ENCODE data around the gene NLRC3. TPM values are rescaled to one million over a fixed set of nuclear protein-coding genes. Genes with fewer than 3 reads are reported as not detected.

Gene NLRC3
- total RNA-seq, 2 experiments from 2014 or later, result 12.6 TPM

DNA sequence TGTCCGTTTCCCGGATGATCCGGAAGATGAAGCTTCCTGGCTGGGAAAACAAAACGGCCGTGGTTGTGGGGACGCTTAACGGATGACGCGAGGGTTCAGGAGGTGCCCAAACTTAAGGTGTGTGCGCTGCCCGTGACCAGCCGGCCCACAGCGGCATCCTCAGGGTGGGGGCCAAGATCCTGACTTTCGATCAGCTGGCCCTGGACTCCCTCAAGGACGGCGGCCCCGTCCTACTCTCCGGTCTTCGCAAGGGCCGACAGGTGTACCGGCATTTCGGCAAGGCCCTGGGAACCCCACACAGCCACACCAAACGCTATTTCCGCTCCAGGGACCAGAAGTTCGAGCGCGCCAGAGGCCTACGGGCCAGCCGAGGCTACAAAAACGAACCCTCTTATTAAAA, 80.8 kb downstream of the NLRC3 start:
- ChIA-PET CTCF (no interaction called here), POLR2A (no interaction called here)

GRCh38 chr16:3495176-3495575, 82.0 kb downstream of the NLRC3 start, which contains the start of gene C16orf90:
Gene C16orf90 (minus strand): TSS chr16:3495489. CDS start chr16:3495421, 68 bp downstream.
- POLR2A ChIA-PET, result no interaction called here

DNA sequence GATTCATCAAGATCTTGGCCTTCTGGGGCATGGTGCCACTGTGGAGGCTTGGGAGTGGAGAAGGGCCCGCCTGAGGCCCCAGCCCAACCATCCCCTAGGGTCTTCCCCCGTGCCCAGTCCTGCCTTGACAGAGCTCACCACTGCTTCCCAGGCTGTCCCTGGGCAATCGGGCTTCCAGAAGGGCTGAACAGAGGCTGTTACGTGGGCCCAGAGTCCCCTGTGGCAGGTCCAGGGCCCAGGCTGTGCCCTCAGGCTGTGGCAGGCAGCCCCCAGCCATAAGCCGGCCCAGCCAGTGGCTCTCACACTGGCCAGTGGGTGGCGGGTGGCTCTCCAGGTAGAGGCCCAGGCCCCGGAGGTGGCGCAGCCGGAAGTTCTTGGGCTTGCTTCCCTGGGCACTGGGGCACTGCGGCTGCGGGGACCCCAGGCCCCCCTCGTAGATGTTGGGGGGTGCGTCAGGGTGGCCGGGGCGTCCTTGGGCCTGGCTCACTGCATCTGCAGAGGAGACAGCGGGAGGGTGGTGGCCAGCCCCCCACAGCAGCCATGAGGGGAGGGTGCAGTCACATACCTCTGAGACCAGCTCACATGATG, 82.7 kb downstream of the NLRC3 start:
- ChIA-PET POLR2A (no interaction called here), CTCF (no interaction called here)

More at GRCh38 chr16:3495176-3495575, 82.0 kb downstream of the NLRC3 start, which contains the start of gene C16orf90:
- CTCF ChIA-PET, result no interaction called here

DNA sequence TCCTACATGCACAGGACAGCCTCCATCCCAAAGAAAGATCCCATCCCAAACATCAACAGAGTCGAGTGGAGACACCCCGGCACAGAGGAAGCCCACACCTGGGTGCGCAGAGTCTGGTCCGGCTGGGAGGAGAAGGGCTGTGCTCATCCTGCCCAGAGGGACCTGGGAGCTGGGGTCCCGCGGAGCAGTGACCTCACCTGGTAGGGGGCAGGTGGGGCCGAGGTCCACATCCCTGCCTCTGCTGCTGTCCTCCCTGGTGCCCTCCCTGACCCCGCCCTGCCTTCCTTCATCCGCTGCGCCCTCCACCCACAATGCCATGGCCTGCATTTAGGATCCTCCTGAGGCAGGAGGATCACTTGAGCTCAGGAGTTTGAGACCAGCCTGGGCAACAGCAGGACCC, 84.8 kb downstream of the NLRC3 start:
- ChIA-PET CTCF (no interaction called here), POLR2A (no interaction called here)

DNA sequence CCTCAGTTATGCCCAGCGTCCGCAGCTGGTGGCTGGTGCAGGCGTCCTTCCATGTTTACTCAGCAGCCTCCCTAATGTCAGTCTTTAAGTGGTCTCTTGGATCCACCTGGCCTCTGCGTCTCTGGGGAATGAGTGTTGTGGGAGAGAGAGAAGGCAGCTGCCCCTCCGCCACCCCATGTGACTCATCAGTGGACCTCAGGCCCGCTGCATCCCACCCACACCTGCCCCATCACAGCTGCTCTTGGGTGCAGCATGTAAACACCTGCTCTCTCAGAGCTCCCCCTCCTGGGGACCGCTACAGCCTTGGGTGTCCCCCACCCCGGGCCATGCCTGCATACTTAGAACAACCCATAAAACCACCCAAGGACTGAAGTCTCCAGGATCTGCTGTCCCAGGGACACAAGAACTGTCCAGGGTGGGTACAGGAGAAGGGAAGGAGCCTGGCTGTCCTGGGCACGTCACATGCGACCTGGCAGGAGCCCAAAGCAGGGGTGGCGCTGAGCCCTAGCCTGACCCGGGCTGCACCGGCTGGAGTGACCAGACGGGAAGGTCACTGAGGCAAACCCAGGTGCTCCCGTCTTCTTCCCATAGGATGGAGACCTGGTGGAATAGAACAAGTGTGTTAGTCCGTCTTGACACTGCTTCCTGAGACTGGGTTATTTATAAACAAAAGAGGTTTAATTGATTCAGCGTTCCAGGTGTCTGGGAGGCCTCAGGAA, 86.1 kb downstream of the NLRC3 start:
- POLR2A ChIA-PET, result interaction anchor here (0.6 kb wide), 1 partner anchor 517 kb away, joined by 7 read pairs; no protein-coding TSS in a partner anchor
- CTCF ChIA-PET, result interaction anchor here (0.6 kb wide), 1 partner anchor 165 kb away, joined by 5 read pairs; no protein-coding TSS in a partner anchor

Other genes with a start within 250 kb of the NLRC3 start
- not detected for gene OR2C1, start 221.5 kb downstream of the NLRC3 start, total RNA-seq
- 10 to 100 TPM; 11.8 to 13.1 TPM for gene ZSCAN32, start 176.4 kb downstream of the NLRC3 start, total RNA-seq
- gene ZNF174, start 176.2 kb downstream of the NLRC3 start, total RNA-seq, result 10 to 100 TPM; 10.1 to 10.8 TPM
- 1 to 10 TPM; 1.9 to 2.2 TPM for gene ZNF597, start 133.9 kb downstream of the NLRC3 start, total RNA-seq
- gene NAA60, start 133.7 kb downstream of the NLRC3 start, total RNA-seq, result 10 to 100 TPM; 34.4 to 36.5 TPM
- not detected for gene C16orf90, start 81.9 kb downstream of the NLRC3 start, total RNA-seq
- 10 to 100 TPM; 13.8 to 15.4 TPM for gene CLUAP1, start 76.4 kb downstream of the NLRC3 start, total RNA-seq
- gene SLX4, start 34.2 kb upstream of the NLRC3 start, total RNA-seq, result 10 to 100 TPM; 11.5 to 12.5 TPM
- 10 to 100 TPM in 1 of 2 experiments, 1 to 10 TPM in 1; 9.0 to 10.9 TPM for gene DNASE1, start 77.3 kb upstream of the NLRC3 start, total RNA-seq
- gene TRAP1, start 140.1 kb upstream of the NLRC3 start, total RNA-seq, result 100 to 1,000 TPM; 331 to 335 TPM

Measured in activated CD8-positive, alpha-beta memory T cell treated with anti-CD3 and anti-CD28 coated beads for 36 hours (primary cell).